Measurements from ENCODE around the gene GLYR1.

DNA sequence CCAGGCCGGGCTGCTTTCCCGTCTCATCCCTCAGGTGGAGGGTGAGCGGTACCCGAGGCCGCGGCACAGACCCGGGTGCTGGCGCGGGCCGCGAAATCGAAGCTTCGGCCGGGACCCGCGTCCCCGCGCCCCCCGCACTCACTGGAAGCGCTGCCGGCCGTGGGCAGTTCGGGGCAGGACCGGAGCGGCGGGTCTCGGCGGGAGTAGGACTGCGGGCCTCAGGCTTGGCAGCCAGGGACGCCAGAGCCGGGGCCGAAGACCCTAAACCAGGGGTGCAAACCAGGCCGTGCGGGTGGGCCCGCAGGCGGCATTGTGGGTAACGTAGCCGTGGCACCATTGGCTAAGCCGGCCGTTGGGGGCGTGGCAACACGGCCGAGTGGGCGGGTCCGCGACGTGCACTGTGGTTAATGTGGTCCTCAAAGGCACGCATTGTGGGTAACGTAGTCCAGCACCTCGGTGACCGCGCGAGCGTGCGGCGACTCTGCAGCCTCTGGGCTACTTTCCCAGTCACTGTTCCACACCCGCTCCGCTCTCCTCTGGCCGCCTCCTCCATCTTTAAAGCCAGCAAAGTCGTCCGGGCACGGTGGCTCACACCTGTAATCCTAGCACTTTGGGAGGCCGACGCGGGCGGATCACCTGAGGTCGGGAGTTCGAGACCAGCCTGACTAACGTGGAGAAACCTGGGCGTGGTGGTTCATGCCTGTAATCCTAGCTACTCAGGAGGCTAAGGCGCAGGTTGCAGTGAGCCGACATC is 80.0 kb downstream of the GLYR1 start, which contains the start of gene ZNF500:
- TF ChIP-seq POLR2AphosphoS5 (IDR thresholded peaks at IDR 0.05; ENCODE audit: low read depth, low read length) (no peak), POLR2A (IDR thresholded peaks at IDR 0.05; ENCODE audit: low read depth, low read length) (peak; percentile 69; the same call in 1 of the 2 replicates)

Measured in GM12892 (cell line).